Stimulated activated CD8-positive, alpha-beta memory T cell treated with anti-CD3 and anti-CD28 coated beads, Interleukin-15, amount 100 ng/mL, for 48 hours (primary cell): ENCODE data around the gene GPR31.

Experiments used
- DNase-seq, 2 donors: peaks; one replicate each; pipeline ENCODE4 v3.0.0-alpha.2; 2020; ENCODE audit warnings: low read depth in 2 of 2

GPR31 gene

DNA sequence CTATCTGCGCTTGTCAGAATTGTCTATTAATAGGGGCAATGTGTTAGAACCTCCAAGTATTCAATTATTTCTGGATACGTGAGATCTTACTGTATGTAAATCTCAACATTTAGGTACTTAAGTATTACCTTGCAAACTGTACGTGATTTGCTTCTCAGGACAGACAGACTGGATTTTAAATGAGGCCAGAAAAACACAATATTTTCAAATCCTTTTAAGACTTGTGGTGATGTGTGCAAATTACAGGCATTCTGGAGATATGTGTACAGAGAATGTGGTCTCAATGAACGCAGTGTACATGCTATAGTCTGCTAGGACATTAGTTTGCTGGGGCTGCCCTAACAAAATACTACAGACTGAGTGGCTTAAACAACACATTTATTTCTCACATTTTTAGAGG, 18.0 kb downstream of the GPR31 start:
- DNase-seq = no peak

DNA sequence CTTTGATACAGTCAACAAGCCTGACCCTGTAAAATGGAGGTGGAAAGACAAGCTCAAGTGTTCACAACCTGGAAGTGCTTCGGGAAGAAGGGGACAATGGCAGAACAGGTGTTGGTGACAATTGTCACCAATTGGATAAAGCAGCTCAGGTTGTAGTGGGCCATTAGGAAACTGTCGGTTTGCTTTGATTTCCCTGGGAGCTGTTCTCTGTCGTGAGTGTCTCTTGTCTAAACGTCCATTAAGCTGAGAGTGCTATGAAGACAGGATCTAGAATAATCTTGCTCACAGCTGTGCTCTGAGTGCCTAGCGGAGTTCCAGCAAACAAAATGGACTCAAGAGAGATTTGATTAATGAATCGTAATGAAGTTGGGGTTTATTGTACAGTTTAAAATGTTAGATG, 19.9 kb downstream of the GPR31 start:
- DNase-seq = no peak

- DNase-seq = no peak
Measured at GRCh38 chr6:167137081-167137480, 20.7 kb downstream of the GPR31 start.

- no peak for DNase-seq
Measured at GRCh38 chr6:167136376-167136775, 21.4 kb downstream of the GPR31 start.

GRCh38 chr6:167134448-167135328, 23.1 kb downstream of the GPR31 start:
- no peak for DNase-seq

GRCh38 chr6:167130712-167131684, 26.8 kb downstream of the GPR31 start:
- DNase-seq = no peak

GRCh38 chr6:167130008-167130677, 27.6 kb downstream of the GPR31 start:
- DNase-seq = no peak

- no peak for DNase-seq
Measured at GRCh38 chr6:167129562-167129961, 28.2 kb downstream of the GPR31 start.

- DNase-seq = no peak
Measured at GRCh38 chr6:167129159-167129558, 28.6 kb downstream of the GPR31 start.

DNA sequence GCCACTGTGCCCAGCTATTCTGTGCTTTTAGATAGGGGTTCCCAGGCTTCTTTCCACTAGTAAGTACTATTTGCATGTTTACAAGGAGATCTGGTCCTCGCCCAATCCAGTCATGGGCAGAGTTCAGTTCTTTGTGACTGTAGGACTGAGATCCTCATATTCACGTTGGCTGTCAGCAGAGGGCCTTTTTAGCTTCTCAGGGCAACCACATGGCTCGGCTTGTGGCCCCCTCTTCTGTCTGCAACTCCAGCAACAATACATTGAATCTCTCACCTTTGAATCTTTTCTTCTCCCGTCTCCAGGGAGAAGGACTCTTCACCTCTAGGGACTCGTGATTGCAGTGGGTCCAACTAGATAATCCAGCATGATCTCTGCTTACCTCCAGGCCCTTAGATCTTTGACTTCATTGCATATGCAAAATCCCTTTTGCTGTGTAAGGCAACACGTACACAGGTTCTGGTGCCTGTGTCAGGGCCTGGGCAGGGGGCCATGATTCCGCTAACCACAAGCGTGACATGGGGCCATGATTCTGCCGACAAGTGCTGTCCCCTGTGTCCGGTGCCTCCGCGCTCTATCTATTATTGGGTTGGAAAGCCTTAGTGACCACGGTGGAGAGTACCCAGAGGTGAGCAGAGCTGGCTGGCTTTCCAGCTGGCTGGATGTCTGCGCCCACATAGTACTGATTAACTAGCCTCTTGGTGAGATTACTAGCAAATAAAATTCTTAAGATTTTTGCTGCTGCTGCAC, 29.8 kb downstream of the GPR31 start:
- DNase-seq = no peak

DNA sequence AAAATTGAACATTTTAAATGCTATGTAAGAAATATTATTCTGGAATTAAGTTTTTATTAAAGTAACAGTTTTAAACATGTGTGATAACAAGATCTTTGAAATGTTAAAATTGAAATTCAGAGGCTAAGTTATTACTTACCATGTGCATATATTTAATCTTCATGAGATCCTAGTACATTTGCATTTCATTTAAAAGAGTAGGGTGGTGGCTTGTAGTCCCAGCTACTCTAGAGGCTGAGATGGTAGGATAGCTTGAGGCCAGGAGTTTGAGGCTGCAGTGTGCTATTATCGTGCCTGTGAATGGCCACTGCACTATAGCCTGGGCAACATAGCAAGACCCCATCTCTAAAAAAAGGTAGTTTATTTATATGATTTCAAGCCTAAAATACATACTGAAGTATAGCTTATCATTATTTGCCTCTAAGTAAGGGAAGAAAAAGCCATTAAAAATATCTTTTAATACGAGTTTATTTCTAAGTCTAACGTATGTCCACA, 31.9 kb downstream of the GPR31 start:
- DNase-seq = no peak

DNA sequence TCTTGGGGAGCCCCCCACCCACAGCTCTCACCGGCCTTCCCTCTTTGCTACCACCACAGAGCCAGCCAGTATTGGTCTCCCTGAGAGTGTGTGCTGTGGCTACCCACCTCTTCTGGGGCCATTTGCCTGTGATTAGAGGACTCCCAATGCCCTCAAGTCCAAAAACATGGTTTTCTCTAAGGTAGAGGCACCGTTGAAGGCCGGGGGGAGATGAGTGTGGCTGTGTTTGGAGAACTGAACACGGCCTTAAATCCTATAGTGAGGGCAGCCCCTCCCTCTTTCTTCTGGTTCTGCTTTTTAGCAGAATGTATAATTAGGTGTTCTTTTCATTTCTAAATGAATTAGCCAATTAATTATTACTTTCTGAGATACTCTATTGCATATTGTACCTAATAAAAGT, 32.4 kb downstream of the GPR31 start:
- DNase-seq = no peak

DNA sequence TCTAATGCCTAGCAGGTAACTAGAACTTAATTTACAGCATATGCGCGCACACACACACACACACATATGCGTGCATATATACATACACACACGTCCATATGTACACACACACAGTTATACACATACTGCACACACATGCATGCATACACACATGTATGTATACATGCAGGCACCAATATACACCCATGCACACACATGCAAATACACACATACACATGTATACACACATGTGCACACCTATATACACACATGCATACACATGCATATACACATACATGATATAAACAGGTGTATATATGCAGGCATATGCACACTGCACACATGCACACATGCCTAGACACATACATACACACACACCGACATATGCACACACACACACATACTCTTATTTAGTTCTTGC, 33.0 kb downstream of the GPR31 start:
- no peak for DNase-seq

DNA sequence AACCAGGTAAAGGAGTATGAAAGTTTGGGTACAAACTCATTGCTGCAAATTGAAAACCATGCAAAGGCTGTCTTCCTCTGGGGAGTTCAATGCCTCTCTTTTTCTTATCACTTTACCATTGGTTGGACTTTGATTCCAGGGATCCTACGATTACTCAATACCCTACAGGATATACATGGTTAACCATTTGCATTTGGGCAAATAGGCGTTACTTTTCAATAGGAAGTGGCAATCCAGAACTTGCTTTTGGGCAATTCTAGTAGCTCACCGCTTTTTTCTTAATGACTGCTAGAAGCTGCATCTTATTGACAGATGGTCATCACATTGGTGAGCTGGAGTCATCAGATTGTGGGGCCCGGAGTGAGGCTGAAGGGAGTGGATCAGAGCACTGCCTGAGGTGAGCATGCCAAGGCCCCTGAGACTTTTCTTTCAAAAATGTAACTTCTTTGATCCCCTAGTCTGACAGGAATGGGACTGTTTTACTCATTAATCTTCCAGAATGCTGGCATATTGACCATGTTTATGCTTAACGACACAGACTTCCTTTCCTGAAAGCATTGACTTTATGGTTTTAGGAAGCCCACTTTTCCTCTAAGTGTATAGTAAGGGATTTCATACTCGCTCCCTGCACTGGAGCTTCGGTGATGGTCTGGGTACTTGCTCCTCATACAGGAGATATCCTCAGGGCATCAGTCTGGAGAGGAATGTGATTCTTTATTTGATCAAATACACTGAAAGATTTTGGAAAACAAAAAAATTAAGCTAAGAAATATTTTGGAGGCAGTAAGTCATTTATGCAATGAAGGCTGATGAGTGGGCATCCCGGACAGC, 34.7 kb downstream of the GPR31 start, which contains the start of gene CCR6:
Gene CCR6, plus strand, starts transcription at position 270 of the 831 bp plus-strand sequence. CDS start 13,039 bp downstream, outside the sequence.
- no peak for DNase-seq

- DNase-seq = no peak
Measured at GRCh38 chr6:167122041-167122826, 35.5 kb downstream of the GPR31 start.

- DNase-seq = no peak
Measured at GRCh38 chr6:167121335-167121841, 36.4 kb downstream of the GPR31 start.

DNA sequence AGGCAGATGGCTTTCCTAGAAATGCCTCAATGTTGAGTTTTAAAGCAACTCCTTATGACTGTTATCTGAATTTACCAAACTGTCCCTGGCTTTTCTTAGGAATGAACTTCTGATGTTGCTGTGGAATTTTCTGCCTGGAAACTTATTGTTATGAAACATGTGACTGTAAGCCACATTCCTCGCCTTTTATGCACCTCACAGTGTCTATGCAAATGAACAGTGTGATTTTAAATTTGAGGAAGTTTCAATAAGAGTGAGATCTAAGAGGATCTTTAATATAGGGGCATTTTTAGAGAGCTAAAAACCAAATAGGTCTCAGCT, 37.2 kb downstream of the GPR31 start:
- no peak for DNase-seq

GRCh38 chr6:167119670-167120582, 37.9 kb downstream of the GPR31 start:
- no peak for DNase-seq
